ENCODE measurements around the gene RSRP1. TPM values are rescaled to one million over a fixed set of nuclear protein-coding genes. Genes with fewer than 3 reads are reported as not detected.

Gene RSRP1
- total and polyA plus RNA-seq, 2 of the 8 experiments (the other 6 are each of a cell fraction or from before 2014, with no cell fraction given), result 32.9 to 59.4 TPM

GRCh38 chr1:25245393-25245792, 1.9 kb downstream of the RSRP1 start:
- no peak overlapping the region for H4K8ac ChIP-seq (ENCODE audit: extremely low read depth, insufficient read depth, low read length)
- H3K14ac ChIP-seq (ENCODE audit: insufficient read length), result no peak overlapping the region
- ChIA-PET POLR2A (ENCODE audit: partially characterized antibody) (interaction anchor here (1.0 to 5.0 kb wide), 6 partner anchors 8 to 110 kb away, joined by 3 to 66 read pairs (median 3); partner anchors contain the start of gene SYF2), CTCF (ENCODE audit: partially characterized antibody) (interaction anchor here (0.6 kb wide), 1 partner anchor 212 kb away, joined by 3 read pairs; no protein-coding TSS in a partner anchor)
- no peak overlapping the region for H3K27ac ChIP-seq (ENCODE audit: low read depth, low read length)
- peaks cover 11% of the 10 kb centered on the region for H3K23me2 ChIP-seq (ENCODE audit: low read depth, low read length)
- H4K91ac ChIP-seq (replicated peaks; ENCODE audit: insufficient read length, low read length), result no peak overlapping the region
- peaks cover 0 to 4% (median 0%) of the 10 kb centered on the region in 4 experiments; a peak in 2 of 7 replicates for H3K4me1 ChIP-seq (replicated peaks in 1 of 4; ENCODE audit: control insufficient read depth in 3 of 4, insufficient read depth in 4 of 4, low read length in 3 of 4)
- H3K23ac ChIP-seq (ENCODE audit: insufficient read length), result no peak overlapping the region
- H2BK20ac ChIP-seq (ENCODE audit: low read length), result no peak overlapping the region
- H2AFZ ChIP-seq (ENCODE audit: low read length), result no peak overlapping the region
- no peak overlapping the region for H2BK5ac ChIP-seq (ENCODE audit: low read depth, low read length)
- H3K4ac ChIP-seq (replicated peaks; ENCODE audit: insufficient read length, low read depth, low read length), result no peak overlapping the region
- H3K9ac ChIP-seq (replicated peaks in 1 of 4; ENCODE audit: extremely low read depth in 1 of 4, low read depth in 3 of 4, low read length in 3 of 4), result no peak overlapping the region
- no peak overlapping the region for H2BK15ac ChIP-seq (ENCODE audit: low read length)
- FAIRE-seq (no peak), DNase-seq (ENCODE audit: low read depth in 1 of 2, low spot score in 2 of 2) (no peak)
- H3K36me3 ChIP-seq (ENCODE audit: control insufficient read depth in 2 of 4, insufficient read depth in 4 of 4, low read length in 3 of 4), result peaks cover 15 to 34% (median 22%) of the 10 kb centered on the region in 4 experiments
- peaks cover 6 to 8% of the 10 kb centered on the region in 2 experiments for H4K20me1 ChIP-seq (replicated peaks in 1 of 2; ENCODE audit: control insufficient read depth in 1 of 2, insufficient read depth in 2 of 2, low read length in 2 of 2)
- H3K4me2 ChIP-seq (ENCODE audit: insufficient read depth in 1 of 2, low read depth in 2 of 2, low read length in 2 of 2), result peak overlapping the region in 1 of 2 experiments; percentile 87; a peak in 2 of 4 replicates
- H3K56ac ChIP-seq (replicated peaks; ENCODE audit: insufficient read length, low read depth, low read length), result no peak overlapping the region
- 96% methylated on average over 5 of the region's 5 CpGs; no CpG with 5 or more reads in 1 of the 2 experiments for WGBS, 2 experiments (ENCODE audit: extremely low coverage in 1 of 2, insufficient coverage in 1 of 2, insufficient read length in 1 of 2, insufficient replicate concordance in 2 of 2, low coverage in 1 of 2, low lambda C conversion rate in 2 of 2, missing lambda C conversion rate in 1 of 2)
- peaks cover 6% of the 10 kb centered on the region for H3K79me1 ChIP-seq (ENCODE audit: low read depth, low read length)
- no peaks in the 10 kb centered on the region for H3K9me3 ChIP-seq (ENCODE audit: insufficient read depth in 2 of 2, low read depth in 1 of 2, low read length in 1 of 2)
- H3K79me2 ChIP-seq (ENCODE audit: control insufficient read depth in 1 of 2, insufficient read depth in 2 of 2, low read length in 2 of 2), result peaks cover 3 to 24% of the 10 kb centered on the region in 2 experiments; a peak in 3 of 4 replicates
- no peak overlapping the region for H2AK5ac ChIP-seq (ENCODE audit: low read depth, low read length)
- H2BK120ac ChIP-seq (replicated peaks; ENCODE audit: low read depth, low read length), result no peak overlapping the region
- H3K27me3 ChIP-seq (replicated peaks in 1 of 4; ENCODE audit: control insufficient read depth in 3 of 4, extremely low read depth in 1 of 4, insufficient read depth in 3 of 4, low read length in 3 of 4), result no peaks in the 10 kb centered on the region
- peak overlapping the region in 1 of 4 experiments; percentile 95; a peak in 3 of 8 replicates for H3K4me3 ChIP-seq (ENCODE audit: extremely low read depth in 1 of 4, insufficient read depth in 2 of 4, low read depth in 3 of 4, low read length in 4 of 4)
- no peak overlapping the region for H4K5ac ChIP-seq (ENCODE audit: insufficient read length, low read depth, low read length)
- H2BK12ac ChIP-seq (ENCODE audit: low read depth, low read length), result no peak overlapping the region
- no peak overlapping the region for H3K18ac ChIP-seq (ENCODE audit: extremely low read depth, low read length)
- no peak for TF ChIP-seq GABPA (IDR thresholded peaks at IDR 0.05; ENCODE audit: borderline replicate concordance, insufficient read depth, low read length)
- no peak for TF ChIP-seq SP2 (IDR thresholded peaks at IDR 0.05; ENCODE audit: low read length)
- TF ChIP-seq MAFK (IDR thresholded peaks at IDR 0.05; ENCODE audit: low read depth, low read length), result no peak
- TF ChIP-seq BRCA1 (IDR thresholded peaks at IDR 0.05; ENCODE audit: low read depth, low read length), result no peak
- no peak for TF ChIP-seq TAF7 (optimal IDR thresholded peaks at IDR 0.05; ENCODE audit: borderline replicate concordance, low read depth, low read length)
- no peak for TF ChIP-seq USF2 (IDR thresholded peaks at IDR 0.05; ENCODE audit: low read length)
- TF ChIP-seq JUN (IDR thresholded peaks at IDR 0.05; ENCODE audit: low read depth, low read length), result no peak
- no peak for TF ChIP-seq NRF1 (IDR thresholded peaks at IDR 0.05; ENCODE audit: low read depth, low read length)
- no peak for TF ChIP-seq EZH2 (IDR thresholded peaks at IDR 0.05; ENCODE audit: low read depth, low read length, severe bottlenecking)
- TF ChIP-seq KDM4A (IDR thresholded peaks at IDR 0.05; ENCODE audit: low read depth, low read length, severe bottlenecking), result no peak
- no peak for TF ChIP-seq SUZ12 (IDR thresholded peaks at IDR 0.05; ENCODE audit: low read length)
